ENCODE results near the gene TTC22.
"Not testable (repeated sequence)": the region's sequence is repeated elsewhere in the genome, so short reads cannot be mapped to it uniquely, and the experiment has no call there.

TTC22 gene

GRCh38 chr1:54786778-54787177, 14.3 kb downstream of the TTC22 start:
- no peak for DNase-seq (ENCODE audit: low read depth, low spot score)

GRCh38 chr1:54784066-54784465, 17.1 kb downstream of the TTC22 start:
- no peak for DNase-seq (ENCODE audit: low read depth, low spot score)

- no peak for DNase-seq (ENCODE audit: low read depth, low spot score)
Measured at GRCh38 chr1:54782588-54782987, 18.5 kb downstream of the TTC22 start.

- DNase-seq (ENCODE audit: low read depth, low spot score): no peak
Measured at GRCh38 chr1:54782156-54782555, 19.0 kb downstream of the TTC22 start.

- DNase-seq (ENCODE audit: low read depth, low spot score): peak; percentile 33
Measured at GRCh38 chr1:54781023-54781723, 19.9 kb downstream of the TTC22 start.

GRCh38 chr1:54777431-54777830, 23.7 kb downstream of the TTC22 start:
- no peak for DNase-seq (ENCODE audit: low read depth, low spot score)

- no peak for DNase-seq (ENCODE audit: low read depth, low spot score)
Measured at GRCh38 chr1:54777011-54777410, 24.1 kb downstream of the TTC22 start.

GRCh38 chr1:54775828-54776721, 25.0 kb downstream of the TTC22 start:
- DNase-seq (ENCODE audit: low read depth, low spot score): not testable (repeated sequence)

GRCh38 chr1:54774820-54775498, 26.2 kb downstream of the TTC22 start:
- peak; percentile 21 for DNase-seq (ENCODE audit: low read depth, low spot score)

GRCh38 chr1:54772951-54773350, 28.2 kb downstream of the TTC22 start:
- no peak for DNase-seq (ENCODE audit: low read depth, low spot score)

GRCh38 chr1:54768093-54768492, 33.0 kb downstream of the TTC22 start:
- DNase-seq (ENCODE audit: low read depth, low spot score): no peak

- no peak for DNase-seq (ENCODE audit: low read depth, low spot score)
Measured at GRCh38 chr1:54767526-54767925, 33.6 kb downstream of the TTC22 start.

- DNase-seq (ENCODE audit: low read depth, low spot score): no peak
Measured at GRCh38 chr1:54766726-54767125, 34.4 kb downstream of the TTC22 start.

GRCh38 chr1:54764922-54765561, 36.1 kb downstream of the TTC22 start:
- no peak for DNase-seq (ENCODE audit: low read depth, low spot score)

GRCh38 chr1:54764133-54764921, 36.8 kb downstream of the TTC22 start, which contains the start of gene PARS2:
PARS2 (minus strand) TSS chr1:54764523; CDS start chr1:54759161, 5,362 bp downstream.
- DNase-seq (ENCODE audit: low read depth, low spot score): peak; percentile 100

GRCh38 chr1:54763816-54764132, 37.3 kb downstream of the TTC22 start:
- DNase-seq (ENCODE audit: low read depth, low spot score): no peak

- DNase-seq (ENCODE audit: low read depth, low spot score): no peak
Measured at GRCh38 chr1:54758678-54759348, 42.3 kb downstream of the TTC22 start.

GRCh38 chr1:54757833-54758232, 43.3 kb downstream of the TTC22 start:
- DNase-seq (ENCODE audit: low read depth, low spot score): no peak

- no peak for DNase-seq (ENCODE audit: low read depth, low spot score)
Measured at GRCh38 chr1:54754486-54755285, 46.4 kb downstream of the TTC22 start.

- DNase-seq (ENCODE audit: low read depth, low spot score): no peak
Measured at GRCh38 chr1:54754045-54754444, 47.1 kb downstream of the TTC22 start.

Data from astrocyte of the hippocampus (primary cell).